Keratinocyte (primary cell): ENCODE data around the gene SMAD7. TPM values are rescaled to one million over a fixed set of nuclear protein-coding genes. Genes with fewer than 3 reads are reported as not detected.

Experiments used
- DNase-seq: peaks from one replicate; pipeline ENCODE4 v3.0.0-alpha.2; 2011; ENCODE audit warnings: low read depth, missing footprints, low spot score
- FAIRE-seq: peaks from 2 replicates; lab custom pipeline; 2011; peaks lifted over from hg19 to GRCh38; lab: Jason Lieb, UNC
- H2AFZ ChIP-seq: 2 replicates; pipeline ENCODE4 v1.6.0; 2012; ENCODE audit warnings: low read length, control low read depth, inconsistent platforms; ENCODE audit not compliant: control insufficient read depth
- H3K27ac ChIP-seq: 2 replicates; pipeline ENCODE4 v1.5.1; 2011; ENCODE audit warnings: low read length; ENCODE audit not compliant: control insufficient read depth, insufficient read depth
- H3K27me3 ChIP-seq: 3 replicates; pipeline ENCODE4 v1.6.0; 2011; ENCODE audit warnings: low read length; ENCODE audit not compliant: control insufficient read depth, insufficient read depth; ENCODE audit errors: extremely low read depth
- H3K36me3 ChIP-seq, 2 experiments: 2 replicates in 1 of 2; 3 replicates in 1 of 2; pipeline ENCODE4 v1.5.1; 2011; ENCODE audit warnings: low read length in 2 of 2, mild to moderate bottlenecking in 1 of 2; ENCODE audit not compliant: control insufficient read depth in 2 of 2, insufficient read depth in 2 of 2; ENCODE audit errors: extremely low read depth in 1 of 2
- H3K4me1 ChIP-seq: 3 replicates; pipeline ENCODE4 v1.5.1; 2011; ENCODE audit warnings: low read length; ENCODE audit not compliant: control insufficient read depth, insufficient read depth; ENCODE audit errors: extremely low read depth
- H3K4me2 ChIP-seq: 3 replicates; pipeline ENCODE4 v1.6.0; 2011; ENCODE audit warnings: low read depth, low read length; ENCODE audit not compliant: control insufficient read depth, insufficient read depth; ENCODE audit errors: extremely low read depth
- H3K4me3 ChIP-seq, 3 experiments: fragments of 200-600 bp in 1 of 3; sonication (generic) in 1 of 3; 2 replicates in 2 of 3; 3 replicates in 1 of 3; pipeline ENCODE4 v1.5.1; 2011 to 2016; ENCODE audit warnings: low read length in 3 of 3, mild to moderate bottlenecking in 3 of 3, control low read depth in 2 of 3, inconsistent platforms in 1 of 3, low read depth in 1 of 3, mixed read lengths in 1 of 3, mixed run types in 1 of 3, moderate library complexity in 1 of 3; ENCODE audit not compliant: control insufficient read depth in 2 of 3, insufficient read depth in 2 of 3; ENCODE audit errors: extremely low read depth in 1 of 3
- H3K79me2 ChIP-seq: 2 replicates; pipeline ENCODE4 v1.6.0; 2012; ENCODE audit warnings: low read length; ENCODE audit not compliant: control insufficient read depth, insufficient read depth
- H3K9ac ChIP-seq: 3 replicates; pipeline ENCODE4 v1.6.0; 2011; ENCODE audit warnings: low read length; ENCODE audit not compliant: control insufficient read depth, insufficient read depth; ENCODE audit errors: extremely low read depth
- H3K9me1 ChIP-seq: 3 replicates; pipeline ENCODE4 v1.6.0; 2011; ENCODE audit warnings: low read length; ENCODE audit not compliant: control insufficient read depth, insufficient read depth; ENCODE audit errors: extremely low read depth
- H3K9me3 ChIP-seq: 2 replicates; pipeline ENCODE4 v1.5.1; 2012; ENCODE audit warnings: low read depth, low read length; ENCODE audit not compliant: control insufficient read depth
- H4K20me1 ChIP-seq: 3 replicates; pipeline ENCODE4 v1.6.0; 2011; ENCODE audit warnings: low read length; ENCODE audit not compliant: control insufficient read depth, insufficient read depth; ENCODE audit errors: extremely low read depth
- CTCF ChIP-seq, 3 experiments: IDR thresholded peaks in 1 of 3; conservative IDR thresholded peaks in 1 of 3; optimal IDR thresholded peaks in 1 of 3; 2 replicates in 2 of 3; 3 replicates in 1 of 3; pipeline versions ENCODE3 to v1.5.1; 2011; ENCODE audit warnings: low read length in 3 of 3, mild to moderate bottlenecking in 3 of 3, moderate library complexity in 2 of 3, control low read depth in 1 of 3, inconsistent platforms in 1 of 3; ENCODE audit not compliant: insufficient read depth in 2 of 3; ENCODE audit errors: extremely low read depth in 1 of 3
- EZH2 ChIP-seq: IDR thresholded peaks from one replicate; pipeline ENCODE4 v1.6.1; 2012; ENCODE audit warnings: inconsistent platforms, mild to moderate bottlenecking, low read length, moderate library complexity
- dilution Hi-C: fragments of 300-500 bp; cut with MboI; formaldehyde crosslinking; loops from one replicate; pipeline ENCODE4 v1.7.0; 2020; ENCODE audit warnings: low sequenced_read_pairs; ENCODE audit not compliant: extremely low pct_ligation_motif_present
- polyA plus RNA-seq, 5 experiments: library from polyadenylated mRNA; depleted of rRNA in 3 of 5; stranded (reverse) in 3 of 5; stranded (forward) in 1 of 5; unstranded in 1 of 5; fragments of >200 nt; gene quantifications; 1 replicate in 1 of 5; 2 replicates in 3 of 5; 3 replicates in 1 of 5; pipeline versions ENCODE4 v1.2.1 to v1.2.3, GENCODE V29; 2011 to 2012; ENCODE audit warnings: missing spikeins in 2 of 5, low read depth in 1 of 5, low replicate concordance in 1 of 5

SMAD7 gene
- polyA plus RNA-seq, 1 donor (not counting 4 experiments of a cell fraction or from before 2014, with no cell fraction given), result 9.5 TPM

- Histone ChIP-seq H3K4me1 (peaks cover 40% of the 10 kb centered on the region), H3K27me3 (no peaks in the 10 kb centered on the region), H3K9ac (no peak overlapping the region), H3K9me3 (no peaks in the 10 kb centered on the region), H3K9me1 (peaks cover 3% of the 10 kb centered on the region), H4K20me1 (peaks cover 3% of the 10 kb centered on the region), H3K79me2 (peaks cover 82% of the 10 kb centered on the region), H3K36me3 (peaks cover 4 to 14% of the 10 kb centered on the region in 2 experiments), H3K27ac (no peak overlapping the region), H3K4me2 (no peak overlapping the region), H2AFZ (no peak overlapping the region), H3K4me3 (no peak overlapping the region)
- dilution Hi-C loops, result no loop called here
- FAIRE-seq (no peak), DNase-seq (no peak)
- TF ChIP-seq CTCF (optimal IDR thresholded peaks at IDR 0.05 in 1 of 3, IDR thresholded peaks at IDR 0.05 in 1 of 3, conservative IDR thresholded peaks at IDR 0.05 in 1 of 3; ENCODE audit: extremely low read depth in 1 of 3, insufficient read depth in 2 of 3, low read length in 3 of 3) (no peak), EZH2 (no peak)
Observed at GRCh38 chr18:48926420-48926857, 24.3 kb downstream of the SMAD7 start.

- Histone ChIP-seq H4K20me1 (peaks cover 3% of the 10 kb centered on the region), H2AFZ (no peak overlapping the region), H3K27ac (no peak overlapping the region), H3K9me3 (no peaks in the 10 kb centered on the region), H3K9ac (no peak overlapping the region), H3K4me3 (no peak overlapping the region), H3K79me2 (peaks cover 82% of the 10 kb centered on the region), H3K4me2 (no peak overlapping the region), H3K27me3 (no peaks in the 10 kb centered on the region), H3K36me3 (peaks cover 9 to 21% of the 10 kb centered on the region in 2 experiments), H3K4me1 (peaks cover 40% of the 10 kb centered on the region), H3K9me1 (peaks cover 3% of the 10 kb centered on the region)
- TF ChIP-seq CTCF (optimal IDR thresholded peaks at IDR 0.05 in 1 of 3, IDR thresholded peaks at IDR 0.05 in 1 of 3, conservative IDR thresholded peaks at IDR 0.05 in 1 of 3; ENCODE audit: extremely low read depth in 1 of 3, insufficient read depth in 2 of 3, low read length in 3 of 3) (no peak), EZH2 (no peak)
- FAIRE-seq (no peak), DNase-seq (no peak)
- dilution Hi-C loops, result no loop called here
Observed at GRCh38 chr18:48925491-48925780, 25.3 kb downstream of the SMAD7 start.
